Measurements from ENCODE around the gene PTGDS. TPM values are rescaled to one million over a fixed set of nuclear protein-coding genes. Genes with fewer than 3 reads are reported as not detected.

The PTGDS gene
- total RNA-seq, 1 donor from 2014 or later: 0.26 TPM

GRCh38 chr9:136975644-136976043 lies 1.7 kb upstream of the PTGDS start:
- Histone ChIP-seq H3K27me3 (ENCODE audit: control insufficient read depth, insufficient read depth, low read length) (no peaks in the 10 kb centered on the region), H3K36me3 (ENCODE audit: control insufficient read depth, insufficient read depth, low read length) (no peaks in the 10 kb centered on the region), H3K4me3 (ENCODE audit: low read depth, low read length) (no peak overlapping the region)
- DNase-seq (ENCODE audit: low read depth): no peak
- TF ChIP-seq CTCF (IDR thresholded peaks at IDR 0.05; ENCODE audit: insufficient read depth, low read length, severe bottlenecking): no peak
- no peak for FAIRE-seq

- no peak for FAIRE-seq
- no peak for DNase-seq (ENCODE audit: low read depth)
- Histone ChIP-seq H3K27me3 (ENCODE audit: control insufficient read depth, insufficient read depth, low read length) (no peaks in the 10 kb centered on the region), H3K4me3 (ENCODE audit: low read depth, low read length) (peak overlapping the region; percentile 49), H3K36me3 (ENCODE audit: control insufficient read depth, insufficient read depth, low read length) (no peaks in the 10 kb centered on the region)
- TF ChIP-seq CTCF (IDR thresholded peaks at IDR 0.05; ENCODE audit: insufficient read depth, low read length, severe bottlenecking): no peak
Measured at GRCh38 chr9:136977649-136978072, 357 bp downstream of the PTGDS start.

GRCh38 chr9:136978073-136978864 lies 965 bp downstream of the PTGDS start:
- Histone ChIP-seq H3K27me3 (ENCODE audit: control insufficient read depth, insufficient read depth, low read length) (no peaks in the 10 kb centered on the region), H3K36me3 (ENCODE audit: control insufficient read depth, insufficient read depth, low read length) (no peaks in the 10 kb centered on the region), H3K4me3 (ENCODE audit: low read depth, low read length) (peak overlapping the region; percentile 49)
- TF ChIP-seq CTCF (IDR thresholded peaks at IDR 0.05; ENCODE audit: insufficient read depth, low read length, severe bottlenecking): no peak
- peak; percentile 0 for DNase-seq (ENCODE audit: low read depth)
- no peak for FAIRE-seq

GRCh38 chr9:136978865-136979544 lies 1.7 kb downstream of the PTGDS start:
- no peak for TF ChIP-seq CTCF (IDR thresholded peaks at IDR 0.05; ENCODE audit: insufficient read depth, low read length, severe bottlenecking)
- no peak for FAIRE-seq
- Histone ChIP-seq H3K27me3 (ENCODE audit: control insufficient read depth, insufficient read depth, low read length) (peaks cover 3% of the 10 kb centered on the region), H3K36me3 (ENCODE audit: control insufficient read depth, insufficient read depth, low read length) (no peaks in the 10 kb centered on the region), H3K4me3 (ENCODE audit: low read depth, low read length) (no peak overlapping the region)
- DNase-seq (ENCODE audit: low read depth): no peak

GRCh38 chr9:136979769-136980587 lies 2.7 kb downstream of the PTGDS start:
- Histone ChIP-seq H3K36me3 (ENCODE audit: control insufficient read depth, insufficient read depth, low read length) (no peaks in the 10 kb centered on the region), H3K27me3 (ENCODE audit: control insufficient read depth, insufficient read depth, low read length) (peaks cover 7% of the 10 kb centered on the region), H3K4me3 (ENCODE audit: low read depth, low read length) (no peak overlapping the region)
- DNase-seq (ENCODE audit: low read depth) (no peak), FAIRE-seq (no peak)
- no peak for TF ChIP-seq CTCF (IDR thresholded peaks at IDR 0.05; ENCODE audit: insufficient read depth, low read length, severe bottlenecking)
